Activated CD8-positive, alpha-beta T cell treated with anti-CD3 and anti-CD28 coated beads for 36 hours (primary cell): ENCODE data around the gene SKIC8. TPM values are rescaled to one million over a fixed set of nuclear protein-coding genes. Genes with fewer than 3 reads are reported as not detected.

Experiments used
- ATAC-seq: fragments of 200-7000 bp; cut with Tn5 transposase; one replicate; pipeline ENCODE4 v1.10.0; 2021; ENCODE audit warnings: mild to moderate bottlenecking, moderate library complexity
- CTCF ChIA-PET: fragments of 350-600 bp; sonication (Branson Sonifier 250); formaldehyde crosslinking; loops from one replicate; lab custom pipeline; 2021; ENCODE audit warnings: antibody characterized with exemption; lab: Charles Lee
- POLR2A ChIA-PET: fragments of 350-600 bp; sonication (Branson Sonifier 250); formaldehyde crosslinking; loops from one replicate; lab custom pipeline; 2021; ENCODE audit warnings: antibody characterized with exemption; lab: Charles Lee
- DNase-seq: peaks from one replicate; pipeline ENCODE4 v3.0.0-alpha.2; 2020
- H3K27ac Mint-ChIP-seq: one replicate; pipeline ENCODE4 v1.8.0; 2021; ENCODE audit warnings: mild to moderate bottlenecking, mixed read lengths
- H3K27me3 Mint-ChIP-seq: one replicate; pipeline ENCODE4 v1.8.0; 2021; ENCODE audit warnings: mixed read lengths
- H3K36me3 Mint-ChIP-seq: one replicate; pipeline ENCODE4 v1.8.0; 2021; ENCODE audit warnings: low read depth, mixed read lengths
- H3K4me1 Mint-ChIP-seq: one replicate; pipeline ENCODE4 v1.8.0; 2021; ENCODE audit warnings: low read depth, mixed read lengths
- H3K4me3 Mint-ChIP-seq: one replicate; pipeline ENCODE4 v1.8.0; 2021; ENCODE audit warnings: mild to moderate bottlenecking, moderate library complexity, mixed read lengths
- H3K9me3 Mint-ChIP-seq: one replicate; pipeline ENCODE4 v1.8.0; 2021; ENCODE audit warnings: mixed read lengths
- CTCF ChIP-seq: fragments of 200-600 bp; IDR thresholded peaks from one replicate; pipeline ENCODE4 v1.8.0; 2022; ENCODE audit warnings: antibody characterized with exemption, mild to moderate bottlenecking
- intact Hi-C: fragments of 100-400 bp; cut with micrococcal nuclease; formaldehyde crosslinking; loops from one replicate; pipeline ENCODE4 v1.10.0; 2022
- total RNA-seq, 2 experiments: library from RNA; stranded (reverse); gene quantifications; one replicate each; pipeline ENCODE4 v1.2.3, GENCODE V29; 2021

SKIC8 gene
- total RNA-seq = 10 to 100 TPM; 63.0 to 64.5 TPM

- peaks cover 11% of the 10 kb centered on the region for H3K36me3 Mint-ChIP-seq
- no peak for TF ChIP-seq CTCF
- CTCF ChIA-PET = interaction anchor here (0.7 to 1.8 kb wide), 12 partner anchors 9 to 247 kb away, joined by 3 to 8 read pairs (median 4); no protein-coding TSS in a partner anchor
- intact Hi-C loops = no loop called here
- POLR2A ChIA-PET = interaction anchor here (0.7 to 4.8 kb wide), 12 partner anchors 8 to 255 kb away, joined by 3 to 32 read pairs (median 3); partner anchors contain the start of genes DNAJA4 and IREB2
- no peaks in the 10 kb centered on the region for H3K27me3 Mint-ChIP-seq
- H3K9me3 Mint-ChIP-seq = no peaks in the 10 kb centered on the region
- peaks cover 28% of the 10 kb centered on the region for H3K4me1 Mint-ChIP-seq
- ATAC-seq (peak; percentile 97), DNase-seq (peak; percentile 92)
- peak within 1 kb of the TSS; percentile 96 for H3K4me3 Mint-ChIP-seq
- peak within 1 kb of the TSS; percentile 92 for H3K27ac Mint-ChIP-seq
These were observed at the start of gene SKIC8 for GRCh38 chr15:78299101-78299930. TSS of gene SKIC8 (minus strand) at chr15:78299609. CDS start at chr15:78295686, 3,923 bp downstream.

- no peaks in the 10 kb centered on the region for H3K4me1 Mint-ChIP-seq
- DNase-seq (no peak), ATAC-seq (no peak)
- H3K27ac Mint-ChIP-seq = no peak overlapping the region
- H3K9me3 Mint-ChIP-seq = no peaks in the 10 kb centered on the region
- ChIA-PET CTCF (interaction anchor here (1.2 kb wide), 1 partner anchor 14 kb away, joined by 3 read pairs; no protein-coding TSS in a partner anchor), POLR2A (interaction anchor here (0.7 to 1.3 kb wide), 2 partner anchors 10 to 30 kb away, joined by 3 to 4 read pairs; no protein-coding TSS in a partner anchor)
- intact Hi-C loops = no loop called here
- H3K27me3 Mint-ChIP-seq = peaks cover 6% of the 10 kb centered on the region
- no peaks in the 10 kb centered on the region for H3K36me3 Mint-ChIP-seq
- TF ChIP-seq CTCF = no peak
- H3K4me3 Mint-ChIP-seq = no peak overlapping the region
These were observed 48.5 kb upstream of the SKIC8 start for GRCh38 chr15:78347586-78348543.

- CTCF ChIA-PET = interaction anchor here (1.5 kb wide), 1 partner anchor 77 kb away, joined by 3 read pairs; no protein-coding TSS in a partner anchor
- DNase-seq = no peak
- Mint-ChIP-seq H3K27me3 (peaks cover 21% of the 10 kb centered on the region), H3K9me3 (no peaks in the 10 kb centered on the region), H3K27ac (no peak overlapping the region), H3K36me3 (no peaks in the 10 kb centered on the region), H3K4me1 (no peaks in the 10 kb centered on the region), H3K4me3 (no peak overlapping the region)
- intact Hi-C loops = no loop called here
- ATAC-seq = no peak
- POLR2A ChIA-PET = no interaction called here
- no peak for TF ChIP-seq CTCF
These were observed 46.2 kb upstream of the SKIC8 start for GRCh38 chr15:78345396-78346125.

GRCh38 chr15:78343276-78344060, 44.1 kb upstream of the SKIC8 start:
- POLR2A ChIA-PET = interaction anchor here (0.7 kb wide), 1 partner anchor 20 kb away, joined by 3 read pairs; no protein-coding TSS in a partner anchor
- H3K27ac Mint-ChIP-seq = no peak overlapping the region
- peaks cover 36% of the 10 kb centered on the region for H3K27me3 Mint-ChIP-seq
- no peaks in the 10 kb centered on the region for H3K4me1 Mint-ChIP-seq
- no peaks in the 10 kb centered on the region for H3K36me3 Mint-ChIP-seq
- CTCF ChIA-PET = no interaction called here
- no peak for DNase-seq
- no peak overlapping the region for H3K4me3 Mint-ChIP-seq
- no peak for ATAC-seq
- no peak for TF ChIP-seq CTCF
- H3K9me3 Mint-ChIP-seq = no peaks in the 10 kb centered on the region
- intact Hi-C loops = no loop called here
